Coronary artery (tissue), 2 donors: Measurements from ENCODE around the gene LAP3.

ENCODE experiments used
- DNase-seq: peaks from one replicate; pipeline ENCODE4 v3.0.0-alpha.2; 2017; ENCODE audit warnings: low spot score
- H3K27ac ChIP-seq, 2 donors: fragments of 200-600 bp; sonication (generic); one replicate each; pipeline ENCODE4 v1.5.1; 2016 to 2019
- H3K4me3 ChIP-seq: fragments of 200-600 bp; sonication (generic); 2 replicates; pipeline ENCODE4 v1.5.1; 2016; ENCODE audit warnings: mild to moderate bottlenecking, moderate library complexity
- CTCF ChIP-seq: fragments of 200-600 bp; sonication (generic); IDR thresholded peaks from one replicate; pipeline ENCODE4 v1.5.1; 2019; ENCODE audit warnings: antibody characterized with exemption

The LAP3 gene

GRCh38 chr4:17616283-17616682 is 39.3 kb downstream of the LAP3 start:
- TF ChIP-seq CTCF = no peak
- no peak for DNase-seq
- Histone ChIP-seq H3K27ac (no peak overlapping the region), H3K4me3 (peak overlapping the region; percentile 77)

GRCh38 chr4:17618926-17619325 is 41.9 kb downstream of the LAP3 start:
- no peak for DNase-seq
- TF ChIP-seq CTCF = no peak
- Histone ChIP-seq H3K27ac (no peak overlapping the region), H3K4me3 (no peak overlapping the region)

GRCh38 chr4:17619416-17620105 is 42.6 kb downstream of the LAP3 start:
- no peak for TF ChIP-seq CTCF
- DNase-seq = no peak
- Histone ChIP-seq H3K4me3 (no peak overlapping the region), H3K27ac (no peak overlapping the region)

GRCh38 chr4:17623451-17624001 is 46.5 kb downstream of the LAP3 start:
- no peak for DNase-seq
- H3K4me3 ChIP-seq = no peak overlapping the region
- no peak overlapping the region for H3K27ac ChIP-seq
- TF ChIP-seq CTCF = no peak

GRCh38 chr4:17624821-17625220 is 47.8 kb downstream of the LAP3 start:
- DNase-seq = no peak
- no peak overlapping the region for H3K27ac ChIP-seq

GRCh38 chr4:17630228-17630627 is 53.2 kb downstream of the LAP3 start:
- no peak overlapping the region for H3K27ac ChIP-seq
- TF ChIP-seq CTCF = no peak
- DNase-seq = no peak
- H3K4me3 ChIP-seq = no peak overlapping the region

More at GRCh38 chr4:17624821-17625220, 47.8 kb downstream of the LAP3 start:
- no peak overlapping the region for H3K4me3 ChIP-seq
- TF ChIP-seq CTCF = no peak

- TF ChIP-seq CTCF = no peak
- no peak for DNase-seq
- no peak overlapping the region for H3K4me3 ChIP-seq
- no peak overlapping the region for H3K27ac ChIP-seq
These were observed 56.6 kb downstream of the LAP3 start for GRCh38 chr4:17633600-17633999.
